ENCODE measurements around the gene MTUS2.
"Not testable (repeated sequence)": the region's sequence is repeated elsewhere in the genome, so short reads cannot be mapped to it uniquely, and the experiment has no call there.

The MTUS2 gene

DNA sequence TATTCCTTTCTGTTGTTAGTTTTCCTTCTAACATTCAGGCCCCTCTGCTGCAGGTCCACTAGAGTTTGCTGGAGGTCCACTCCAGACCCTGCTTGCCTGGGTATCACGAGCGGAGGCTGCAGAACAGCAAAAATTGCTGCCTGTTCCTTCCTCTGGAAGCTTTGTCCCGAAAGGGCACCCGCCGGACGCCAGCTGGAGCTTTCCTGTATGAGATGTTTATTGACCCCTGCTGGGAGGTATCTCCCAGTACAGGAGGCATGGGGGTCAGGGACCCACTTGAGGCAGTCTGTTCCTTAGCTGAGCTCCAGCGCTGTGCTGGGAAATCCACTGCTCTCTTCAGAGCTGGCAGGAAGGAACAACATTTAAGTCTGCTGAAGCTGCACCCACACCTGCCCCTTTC, 516.2 kb downstream of the MTUS2 start:
- TF ChIP-seq, protein P1, sequence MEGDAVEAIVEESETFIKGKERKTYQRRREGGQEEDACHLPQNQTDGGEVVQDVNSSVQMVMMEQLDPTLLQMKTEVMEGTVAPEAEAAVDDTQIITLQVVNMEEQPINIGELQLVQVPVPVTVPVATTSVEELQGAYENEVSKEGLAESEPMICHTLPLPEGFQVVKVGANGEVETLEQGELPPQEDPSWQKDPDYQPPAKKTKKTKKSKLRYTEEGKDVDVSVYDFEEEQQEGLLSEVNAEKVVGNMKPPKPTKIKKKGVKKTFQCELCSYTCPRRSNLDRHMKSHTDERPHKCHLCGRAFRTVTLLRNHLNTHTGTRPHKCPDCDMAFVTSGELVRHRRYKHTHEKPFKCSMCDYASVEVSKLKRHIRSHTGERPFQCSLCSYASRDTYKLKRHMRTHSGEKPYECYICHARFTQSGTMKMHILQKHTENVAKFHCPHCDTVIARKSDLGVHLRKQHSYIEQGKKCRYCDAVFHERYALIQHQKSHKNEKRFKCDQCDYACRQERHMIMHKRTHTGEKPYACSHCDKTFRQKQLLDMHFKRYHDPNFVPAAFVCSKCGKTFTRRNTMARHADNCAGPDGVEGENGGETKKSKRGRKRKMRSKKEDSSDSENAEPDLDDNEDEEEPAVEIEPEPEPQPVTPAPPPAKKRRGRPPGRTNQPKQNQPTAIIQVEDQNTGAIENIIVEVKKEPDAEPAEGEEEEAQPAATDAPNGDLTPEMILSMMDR (IDR thresholded peaks at IDR 0.05), result no peak
- no peak overlapping the region for H3K4me3 ChIP-seq (ENCODE audit: low read depth in 1 of 2, low read length in 1 of 2)
- no peaks in the 10 kb centered on the region for H3K27me3 ChIP-seq
- H3K36me3 ChIP-seq, result no peaks in the 10 kb centered on the region
- no peaks in the 10 kb centered on the region for H3K9me3 ChIP-seq
- no peaks in the 10 kb centered on the region for H3K4me1 ChIP-seq (ENCODE audit: control insufficient read depth in 1 of 2, insufficient read depth in 1 of 2, low read depth in 1 of 2, low read length in 1 of 2)
- no peak overlapping the region for H3K27ac ChIP-seq

DNA sequence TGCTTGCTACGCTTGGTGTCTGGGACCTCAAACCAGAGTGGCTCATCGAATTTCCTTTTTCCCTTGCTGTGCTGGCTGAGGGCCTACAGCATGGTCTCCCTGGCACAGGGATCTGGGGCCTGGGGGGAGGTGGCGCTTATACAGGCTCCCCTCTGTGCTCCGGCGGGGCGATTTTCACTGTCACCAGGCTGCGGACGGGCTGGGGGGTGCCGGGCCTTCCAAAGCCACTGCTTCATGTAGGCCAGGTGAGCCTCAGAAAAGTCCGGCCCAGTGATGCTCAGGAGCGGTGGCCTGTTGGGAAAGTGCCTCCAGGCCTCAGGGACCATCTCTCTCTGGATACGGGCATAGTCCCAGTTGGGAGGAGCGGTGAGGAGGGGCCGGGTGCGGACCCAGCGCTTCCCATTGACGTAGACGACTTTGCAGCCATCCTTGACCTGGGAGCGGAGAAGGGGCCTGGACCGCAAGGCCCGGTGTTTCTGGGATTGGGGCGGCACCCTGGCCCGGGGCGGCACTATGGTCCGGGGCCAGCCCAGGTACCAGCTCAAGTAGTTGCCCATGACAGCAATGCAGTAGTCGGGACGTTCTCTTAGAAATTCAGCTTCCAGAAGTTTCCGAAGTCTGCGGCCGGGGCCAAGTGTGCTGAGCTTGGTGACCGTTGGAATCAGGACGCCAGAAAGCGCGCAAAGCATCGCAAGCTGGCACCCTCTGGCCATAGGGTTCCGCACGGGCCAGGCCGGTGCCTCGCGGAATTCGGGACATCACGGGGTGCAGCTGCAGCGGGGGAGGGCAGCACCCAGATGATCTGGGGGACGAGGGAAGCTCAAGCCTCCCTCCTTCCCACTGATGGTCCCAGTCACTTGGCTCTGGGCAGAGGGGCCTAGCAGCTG, 519.5 kb downstream of the MTUS2 start:
- TF ChIP-seq, protein P1 (IDR thresholded peaks at IDR 0.05), result no peak
- Histone ChIP-seq H3K4me1 (ENCODE audit: control insufficient read depth in 1 of 2, insufficient read depth in 1 of 2, low read depth in 1 of 2, low read length in 1 of 2) (no peaks in the 10 kb centered on the region), H3K4me3 (ENCODE audit: low read depth in 1 of 2, low read length in 1 of 2) (no peak overlapping the region), H3K9me3 (no peaks in the 10 kb centered on the region), H3K27me3 (no peaks in the 10 kb centered on the region), H3K27ac (no peak overlapping the region), H3K36me3 (no peaks in the 10 kb centered on the region)

DNA sequence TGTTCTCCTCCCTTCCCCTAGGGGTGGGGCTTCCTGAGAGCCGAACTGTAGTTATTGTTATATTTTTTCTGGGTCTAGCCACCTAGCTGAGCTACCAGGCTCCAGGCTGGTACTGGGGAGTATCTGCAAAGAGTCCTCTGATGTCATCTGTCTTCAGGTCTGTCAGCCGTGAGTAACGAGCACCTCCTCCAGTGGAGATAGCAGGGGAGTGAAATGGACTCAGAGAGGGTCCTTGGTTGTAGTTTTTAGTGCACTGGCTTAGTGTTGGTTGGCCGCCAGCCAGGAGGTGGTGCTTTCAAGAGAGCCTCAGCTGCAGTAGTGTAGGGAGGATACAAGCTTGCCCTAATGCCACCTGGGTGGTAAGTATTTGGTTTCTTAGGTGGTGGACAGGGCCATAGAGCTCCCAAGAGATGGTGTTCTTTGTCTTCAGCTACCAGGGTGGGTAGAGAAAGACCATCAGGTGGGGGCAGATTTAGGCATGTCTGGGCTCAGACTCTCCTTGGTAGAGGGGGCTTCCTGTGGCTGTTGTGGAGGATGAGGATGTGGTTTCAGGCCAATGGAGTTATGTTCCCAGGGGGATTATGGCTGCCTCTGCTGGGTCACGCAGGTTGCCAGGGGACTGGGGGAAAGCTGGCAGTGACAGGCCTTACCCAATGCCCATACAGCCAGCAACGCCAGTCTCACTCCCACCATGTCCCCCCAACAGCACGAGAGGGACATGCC, 525.9 kb downstream of the MTUS2 start:
- not testable (repeated sequence) for H3K27ac ChIP-seq; H3K27me3 ChIP-seq; H3K9me3 ChIP-seq; H3K4me1 ChIP-seq (ENCODE audit: control insufficient read depth in 1 of 2, insufficient read depth in 1 of 2, low read depth in 1 of 2, low read length in 1 of 2); H3K36me3 ChIP-seq; H3K4me3 ChIP-seq (ENCODE audit: low read depth in 1 of 2, low read length in 1 of 2)

DNA sequence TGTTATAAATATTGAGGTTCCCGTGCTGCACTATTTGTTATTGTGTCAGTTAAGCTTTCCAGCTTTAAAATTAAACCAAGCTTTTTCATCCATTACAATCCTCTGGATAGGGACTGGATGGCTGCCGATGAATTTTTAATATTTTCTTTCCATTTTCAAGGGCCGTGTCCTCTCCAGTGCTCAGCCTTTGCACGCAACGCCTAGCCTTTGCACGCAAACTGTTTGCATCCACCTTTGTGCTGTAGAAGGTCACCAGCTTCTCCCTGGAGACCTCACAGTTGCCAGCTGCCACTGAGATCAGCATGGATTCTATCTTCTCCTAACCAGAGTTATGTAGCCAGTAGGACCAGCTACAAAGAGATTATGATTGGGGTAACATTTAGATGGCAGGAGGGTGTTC, 534.9 kb downstream of the MTUS2 start:
- Histone ChIP-seq H3K27me3 (no peaks in the 10 kb centered on the region), H3K27ac (no peak overlapping the region), H3K4me3 (ENCODE audit: low read depth in 1 of 2, low read length in 1 of 2) (no peak overlapping the region), H3K4me1 (ENCODE audit: control insufficient read depth in 1 of 2, insufficient read depth in 1 of 2, low read depth in 1 of 2, low read length in 1 of 2) (no peaks in the 10 kb centered on the region), H3K9me3 (no peaks in the 10 kb centered on the region), H3K36me3 (no peaks in the 10 kb centered on the region)
- TF ChIP-seq, protein P1 (IDR thresholded peaks at IDR 0.05), result no peak

DNA sequence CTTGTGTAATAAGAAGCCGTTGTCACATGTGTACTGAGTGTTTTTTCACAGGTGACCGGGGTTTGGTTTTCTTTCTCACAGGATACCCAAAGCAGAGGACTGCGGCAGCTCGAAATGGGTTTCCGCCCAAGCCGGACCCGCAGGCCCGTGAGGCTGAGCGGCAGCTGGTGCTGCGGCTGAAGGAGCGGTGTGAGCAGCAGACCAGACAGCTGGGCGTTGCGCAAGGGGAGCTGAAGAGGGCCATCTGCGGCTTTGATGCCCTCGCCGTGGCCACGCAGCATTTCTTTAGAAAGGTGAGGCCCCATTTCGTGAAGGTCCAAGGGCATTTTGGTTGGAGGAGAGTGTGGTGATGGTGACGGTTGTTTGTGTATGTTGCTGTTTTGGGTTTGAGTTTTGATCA, 539.0 kb downstream of the MTUS2 start:
- Histone ChIP-seq H3K4me1 (ENCODE audit: control insufficient read depth in 1 of 2, insufficient read depth in 1 of 2, low read depth in 1 of 2, low read length in 1 of 2) (no peaks in the 10 kb centered on the region), H3K36me3 (no peaks in the 10 kb centered on the region), H3K4me3 (ENCODE audit: low read depth in 1 of 2, low read length in 1 of 2) (no peak overlapping the region), H3K9me3 (no peaks in the 10 kb centered on the region), H3K27ac (no peak overlapping the region), H3K27me3 (peaks cover 2% of the 10 kb centered on the region)
- TF ChIP-seq, protein P1 (IDR thresholded peaks at IDR 0.05), result no peak

DNA sequence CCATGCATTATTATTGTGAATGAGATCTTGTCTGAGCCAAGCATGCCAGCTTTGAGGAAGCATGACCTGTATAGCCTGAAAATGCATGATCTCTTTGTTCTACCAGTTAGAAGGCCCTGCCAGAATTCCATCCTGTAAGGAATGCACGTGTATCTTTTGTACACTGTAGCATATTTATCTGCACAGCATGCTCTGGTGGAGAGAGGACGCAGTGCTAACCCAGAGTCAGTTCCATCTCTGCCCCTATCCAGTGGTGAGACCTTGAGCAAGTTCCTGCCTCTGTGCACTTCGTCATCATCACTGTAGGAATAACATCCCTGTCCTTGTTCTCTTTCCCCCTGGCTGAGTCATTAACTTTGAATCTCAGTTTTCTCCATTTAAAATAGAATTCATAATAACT, 541.6 kb downstream of the MTUS2 start:
- H3K4me3 ChIP-seq (ENCODE audit: low read depth in 1 of 2, low read length in 1 of 2), result no peak overlapping the region
- H3K27me3 ChIP-seq, result peaks cover 6% of the 10 kb centered on the region
- TF ChIP-seq, protein P1 (IDR thresholded peaks at IDR 0.05), result no peak
- H3K9me3 ChIP-seq, result no peaks in the 10 kb centered on the region
- no peak overlapping the region for H3K27ac ChIP-seq
- H3K36me3 ChIP-seq, result no peaks in the 10 kb centered on the region
- H3K4me1 ChIP-seq (ENCODE audit: control insufficient read depth in 1 of 2, insufficient read depth in 1 of 2, low read depth in 1 of 2, low read length in 1 of 2), result no peaks in the 10 kb centered on the region
